ENCODE measurements around the gene JTB. TPM values are rescaled to one million over a fixed set of nuclear protein-coding genes. Genes with fewer than 3 reads are reported as not detected.
A peak's percentile ranks its signal among the peaks of the same experiment; 100 is the strongest.

JTB gene
- total RNA-seq, 2 experiments from 2014 or later: 133 to 140 TPM

- H3K27ac Mint-ChIP-seq: peak overlapping the region; percentile 89
- no peaks in the 10 kb centered on the region for H3K27me3 Mint-ChIP-seq (ENCODE audit: low read depth)
- ChIA-PET CTCF (interaction anchor here (0.8 to 5.6 kb wide), 10 partner anchors 8 to 301 kb away, joined by 3 to 74 read pairs (median 8); partner anchors contain the start of genes CREB3L4, CRTC2, DENND4B and RAB13), POLR2A (interaction anchor here (0.9 to 5.0 kb wide), 12 partner anchors 8 to 183 kb away, joined by 3 to 62 read pairs (median 5); partner anchors contain the start of genes CREB3L4, CRTC2, DENND4B and GATAD2B)
- H3K4me3 Mint-ChIP-seq: peak overlapping the region; percentile 97
- ATAC-seq: no peak
- peaks cover 35% of the 10 kb centered on the region for H3K36me3 Mint-ChIP-seq (ENCODE audit: low read depth)
- H3K9me3 Mint-ChIP-seq (ENCODE audit: insufficient read depth): no peaks in the 10 kb centered on the region
- no peak for DNase-seq
- H3K4me1 Mint-ChIP-seq (ENCODE audit: low read depth): peaks cover 40% of the 10 kb centered on the region
Observed at GRCh38 chr1:153978274-153978909, 918 bp upstream of the JTB start.

GRCh38 chr1:153976819-153977249, 640 bp downstream of the JTB start:
- Mint-ChIP-seq H3K27ac (peak overlapping the region; percentile 93), H3K9me3 (ENCODE audit: insufficient read depth) (no peaks in the 10 kb centered on the region), H3K36me3 (ENCODE audit: low read depth) (peaks cover 50% of the 10 kb centered on the region), H3K4me3 (peak overlapping the region; percentile 97), H3K4me1 (ENCODE audit: low read depth) (peaks cover 55% of the 10 kb centered on the region), H3K27me3 (ENCODE audit: low read depth) (no peaks in the 10 kb centered on the region)
- ATAC-seq (no peak), DNase-seq (no peak)
- ChIA-PET CTCF (interaction anchor here (1.0 to 5.6 kb wide), 8 partner anchors 10 to 358 kb away, joined by 3 to 74 read pairs (median 11); partner anchors contain the start of genes CREB3L4, CRTC2, DENND4B and RAB13), POLR2A (interaction anchor here (0.9 to 5.0 kb wide), 14 partner anchors 10 to 305 kb away, joined by 3 to 62 read pairs (median 6); partner anchors contain the start of genes CREB3L4, CRTC2, DENND4B and RAB13)

GRCh38 chr1:153973525-153973924, 3.9 kb downstream of the JTB start:
- H3K4me1 Mint-ChIP-seq (ENCODE audit: low read depth): peaks cover 59% of the 10 kb centered on the region
- POLR2A ChIA-PET: interaction anchor here (1.8 kb wide), 1 partner anchor 10 kb away, joined by 4 read pairs; the partner anchor contains the start of gene SLC39A1

GRCh38 chr1:153973071-153973470, 4.4 kb downstream of the JTB start:
- POLR2A ChIA-PET: interaction anchor here (1.3 to 1.8 kb wide), 2 partner anchors 10 to 18 kb away, joined by 4 to 6 read pairs; partner anchors contain the start of genes RPS27 and SLC39A1
- CTCF ChIA-PET: no interaction called here
- H3K36me3 Mint-ChIP-seq (ENCODE audit: low read depth): peaks cover 50% of the 10 kb centered on the region
- H3K4me1 Mint-ChIP-seq (ENCODE audit: low read depth): peaks cover 57% of the 10 kb centered on the region
- ATAC-seq: no peak
- H3K9me3 Mint-ChIP-seq (ENCODE audit: insufficient read depth): no peaks in the 10 kb centered on the region
- DNase-seq: no peak
- no peak overlapping the region for H3K27ac Mint-ChIP-seq
- no peaks in the 10 kb centered on the region for H3K27me3 Mint-ChIP-seq (ENCODE audit: low read depth)
- H3K4me3 Mint-ChIP-seq: no peak overlapping the region

More at GRCh38 chr1:153973525-153973924, 3.9 kb downstream of the JTB start:
- Mint-ChIP-seq H3K27ac (no peak overlapping the region), H3K9me3 (ENCODE audit: insufficient read depth) (no peaks in the 10 kb centered on the region), H3K4me3 (no peak overlapping the region), H3K36me3 (ENCODE audit: low read depth) (peaks cover 50% of the 10 kb centered on the region), H3K27me3 (ENCODE audit: low read depth) (no peaks in the 10 kb centered on the region)
- CTCF ChIA-PET: interaction anchor here (5.6 kb wide), 1 partner anchor 13 kb away, joined by 74 read pairs; the partner anchor contains the start of gene RAB13
- ATAC-seq: no peak
- DNase-seq: no peak

- DNase-seq (no peak), ATAC-seq (no peak)
- no peak overlapping the region for H3K4me3 Mint-ChIP-seq
- ChIA-PET CTCF (interaction anchor here (1.6 kb wide), 1 partner anchor 17 kb away, joined by 5 read pairs; no protein-coding TSS in a partner anchor), POLR2A (interaction anchor here (1.0 kb wide), 2 partner anchors 16 to 20 kb away, joined by 3 read pairs; partner anchors contain the start of genes RAB13 and RPS27)
- no peaks in the 10 kb centered on the region for H3K9me3 Mint-ChIP-seq (ENCODE audit: insufficient read depth)
- no peaks in the 10 kb centered on the region for H3K27me3 Mint-ChIP-seq (ENCODE audit: low read depth)
- peaks cover 60% of the 10 kb centered on the region for H3K4me1 Mint-ChIP-seq (ENCODE audit: low read depth)
- peaks cover 36% of the 10 kb centered on the region for H3K36me3 Mint-ChIP-seq (ENCODE audit: low read depth)
- H3K27ac Mint-ChIP-seq: no peak overlapping the region
Observed at GRCh38 chr1:153970346-153970745, 7.1 kb downstream of the JTB start.

- ATAC-seq (no peak), DNase-seq (no peak)
- ChIA-PET POLR2A (interaction anchor here (1.2 to 4.1 kb wide), 3 partner anchors 12 to 22 kb away, joined by 3 to 34 read pairs (median 24); partner anchors contain the start of genes CRTC2, DENND4B and RPS27), CTCF (interaction anchor here (0.8 to 7.4 kb wide), 5 partner anchors 8 to 147 kb away, joined by 3 to 109 read pairs (median 30); partner anchors contain the start of genes CRTC2, JTB and RAB13)
- Mint-ChIP-seq H3K36me3 (ENCODE audit: low read depth) (peaks cover 24% of the 10 kb centered on the region), H3K9me3 (ENCODE audit: insufficient read depth) (no peaks in the 10 kb centered on the region), H3K27me3 (ENCODE audit: low read depth) (no peaks in the 10 kb centered on the region), H3K4me3 (no peak overlapping the region), H3K4me1 (ENCODE audit: low read depth) (peaks cover 57% of the 10 kb centered on the region), H3K27ac (no peak overlapping the region)
Observed at GRCh38 chr1:153968972-153969371, 8.5 kb downstream of the JTB start.

- H3K9me3 Mint-ChIP-seq (ENCODE audit: insufficient read depth): no peaks in the 10 kb centered on the region
- H3K4me3 Mint-ChIP-seq: peak overlapping the region; percentile 86
- H3K4me1 Mint-ChIP-seq (ENCODE audit: low read depth): peaks cover 61% of the 10 kb centered on the region
- ChIA-PET CTCF (interaction anchor here (0.8 to 7.4 kb wide), 8 partner anchors 9 to 213 kb away, joined by 3 to 109 read pairs (median 6); partner anchors contain the start of genes CRTC2, JTB, RAB13 and RPS27), POLR2A (interaction anchor here (1.2 to 4.1 kb wide), 6 partner anchors 9 to 46 kb away, joined by 3 to 62 read pairs (median 24); partner anchors contain the start of genes CRTC2, DENND4B, GATAD2B and JTB)
- ATAC-seq (no peak), DNase-seq (no peak)
- H3K27me3 Mint-ChIP-seq (ENCODE audit: low read depth): no peaks in the 10 kb centered on the region
- peak overlapping the region; percentile 93 for H3K27ac Mint-ChIP-seq
- peaks cover 19% of the 10 kb centered on the region for H3K36me3 Mint-ChIP-seq (ENCODE audit: low read depth)
Observed at GRCh38 chr1:153968408-153968807, 9.1 kb downstream of the JTB start.

- DNase-seq: no peak
- POLR2A ChIA-PET: interaction anchor here (0.6 to 4.1 kb wide), 23 partner anchors 9 to 428 kb away, joined by 3 to 62 read pairs (median 5); partner anchors contain the start of genes CRTC2, DENND4B, GATAD2B and JTB
- Mint-ChIP-seq H3K4me1 (ENCODE audit: low read depth) (peaks cover 58% of the 10 kb centered on the region), H3K27ac (peak overlapping the region; percentile 93), H3K9me3 (ENCODE audit: insufficient read depth) (no peaks in the 10 kb centered on the region), H3K36me3 (ENCODE audit: low read depth) (peaks cover 14% of the 10 kb centered on the region), H3K27me3 (ENCODE audit: low read depth) (no peaks in the 10 kb centered on the region), H3K4me3 (peak overlapping the region; percentile 86)
- no peak for ATAC-seq
- CTCF ChIA-PET: interaction anchor here (0.8 to 7.4 kb wide), 12 partner anchors 9 to 296 kb away, joined by 3 to 109 read pairs (median 4); partner anchors contain the start of genes CRTC2, DENND4B, GATAD2B and JTB
Observed at GRCh38 chr1:153968000-153968363, 9.5 kb downstream of the JTB start.

- Mint-ChIP-seq H3K4me3 (peak within 1 kb of the TSS; percentile 86), H3K4me1 (ENCODE audit: low read depth) (peaks cover 58% of the 10 kb centered on the region), H3K9me3 (ENCODE audit: insufficient read depth) (no peaks in the 10 kb centered on the region), H3K27ac (peak within 1 kb of the TSS; percentile 93), H3K27me3 (ENCODE audit: low read depth) (no peaks in the 10 kb centered on the region), H3K36me3 (ENCODE audit: low read depth) (peaks cover 8% of the 10 kb centered on the region)
- DNase-seq (peak; percentile 91), ATAC-seq (peak; percentile 88)
- POLR2A ChIA-PET: interaction anchor here (0.6 to 4.1 kb wide), 27 partner anchors 10 to 796 kb away, joined by 3 to 62 read pairs (median 4); partner anchors contain the start of genes CHTOP, CRTC2, DENND4B and GATAD2B
- CTCF ChIA-PET: interaction anchor here (0.8 to 7.4 kb wide), 12 partner anchors 10 to 295 kb away, joined by 3 to 109 read pairs (median 6); partner anchors contain the start of genes CRTC2, DENND4B, GATAD2B and JTB
Observed at GRCh38 chr1:153967107-153967999, 10.1 kb downstream of the JTB start, which contains the start of gene CREB3L4. Gene CREB3L4, plus strand, starts transcription at chr1:153967902. Its CDS starts 624 bp downstream, at chr1:153968526.

- Mint-ChIP-seq H3K4me3 (peak overlapping the region; percentile 75), H3K27me3 (ENCODE audit: low read depth) (no peaks in the 10 kb centered on the region), H3K27ac (peak overlapping the region; percentile 76), H3K9me3 (ENCODE audit: insufficient read depth) (no peaks in the 10 kb centered on the region), H3K4me1 (ENCODE audit: low read depth) (peaks cover 69% of the 10 kb centered on the region), H3K36me3 (ENCODE audit: low read depth) (peaks cover 18% of the 10 kb centered on the region)
- DNase-seq (no peak), ATAC-seq (no peak)
- CTCF ChIA-PET: interaction anchor here (1.9 to 7.4 kb wide), 5 partner anchors 13 to 167 kb away, joined by 9 to 109 read pairs (median 25); partner anchors contain the start of genes DENND4B, JTB and RAB13
- POLR2A ChIA-PET: interaction anchor here (0.6 to 2.8 kb wide), 8 partner anchors 9 to 312 kb away, joined by 3 to 23 read pairs (median 4); partner anchors contain the start of genes DENND4B and JTB
Observed at GRCh38 chr1:153963850-153964331, 13.6 kb downstream of the JTB start.
